ENCODE results near the gene SPATA46.

The SPATA46 gene

GRCh38 chr1:162351246-162351842 lies 25.3 kb downstream of the SPATA46 start:
- DNase-seq, result no peak

- no peak for DNase-seq
These were observed 26.9 kb downstream of the SPATA46 start for GRCh38 chr1:162349635-162350330.

- no peak for DNase-seq
These were observed 29.4 kb downstream of the SPATA46 start for GRCh38 chr1:162347281-162347680.

GRCh38 chr1:162343470-162343869 lies 33.2 kb downstream of the SPATA46 start:
- no peak for DNase-seq

- no peak for DNase-seq
These were observed 34.1 kb downstream of the SPATA46 start for GRCh38 chr1:162342452-162342983.

- DNase-seq, result no peak
These were observed 39.9 kb downstream of the SPATA46 start for GRCh38 chr1:162336621-162337285.

- peak; percentile 67 for DNase-seq
These were observed 41.5 kb downstream of the SPATA46 start for GRCh38 chr1:162335126-162335525.

GRCh38 chr1:162333991-162334390 lies 42.7 kb downstream of the SPATA46 start:
- DNase-seq, result no peak

- DNase-seq, result no peak
These were observed 46.8 kb downstream of the SPATA46 start for GRCh38 chr1:162329826-162330225.

GRCh38 chr1:162328512-162328911 lies 48.1 kb downstream of the SPATA46 start:
- DNase-seq, result no peak

GRCh38 chr1:162327788-162328165 lies 48.9 kb downstream of the SPATA46 start:
- DNase-seq, result no peak

- no peak for DNase-seq
These were observed 49.4 kb downstream of the SPATA46 start for GRCh38 chr1:162327144-162327787.

GRCh38 chr1:162326559-162326958 lies 50.1 kb downstream of the SPATA46 start:
- DNase-seq, result no peak

GRCh38 chr1:162324396-162324795 lies 52.3 kb downstream of the SPATA46 start:
- DNase-seq, result no peak

Measured in right hindlimb (tissue), 1 donor.